Endodermal cell (in vitro differentiated cells): ENCODE measurements around the gene SLC4A7. TPM values are rescaled to one million over a fixed set of nuclear protein-coding genes. Genes with fewer than 3 reads are reported as not detected.

Experiments used
- DNase-seq: peaks from one replicate; pipeline ENCODE4 v3.0.0-alpha.2; 2017
- H3K27ac ChIP-seq: 2 replicates; pipeline ENCODE4 v1.5.1; 2013; ENCODE audit warnings: mild to moderate bottlenecking, low read depth, low read length, moderate library complexity
- H3K27me3 ChIP-seq: 2 replicates; pipeline ENCODE4 v1.6.1; 2013; ENCODE audit warnings: mild to moderate bottlenecking, low read length, moderate library complexity; ENCODE audit not compliant: insufficient read depth, control insufficient read depth, poor library complexity, severe bottlenecking
- H3K36me3 ChIP-seq: 2 replicates; pipeline ENCODE4 v1.7.0; 2013; ENCODE audit warnings: mild to moderate bottlenecking, low read length, moderate library complexity; ENCODE audit not compliant: control insufficient read depth, insufficient read depth
- H3K4me1 ChIP-seq: one replicate; pipeline ENCODE4 v1.7.0; 2013; ENCODE audit warnings: low read length; ENCODE audit not compliant: control insufficient read depth, insufficient read depth
- H3K4me3 ChIP-seq: 2 replicates; pipeline ENCODE4 v1.5.1; 2013; ENCODE audit warnings: mild to moderate bottlenecking, low read length, moderate library complexity
- H3K9ac ChIP-seq: 2 replicates; pipeline ENCODE4 v1.6.1; 2013; ENCODE audit warnings: mild to moderate bottlenecking, low read length, moderate library complexity; ENCODE audit not compliant: poor library complexity, severe bottlenecking; ENCODE audit errors: extremely low read depth
- H3K9me3 ChIP-seq: 2 replicates; pipeline ENCODE4 v1.6.1; 2013; ENCODE audit warnings: mild to moderate bottlenecking, low read length, moderate library complexity; ENCODE audit not compliant: control insufficient read depth
- H3K27ac Mint-ChIP-seq: 2 replicates; pipeline ENCODE4 v1.8.0; 2020; ENCODE audit warnings: mixed read lengths
- H3K27me3 Mint-ChIP-seq: 2 replicates; pipeline ENCODE4 v1.8.0; 2021; ENCODE audit warnings: mild to moderate bottlenecking, mixed read lengths; ENCODE audit not compliant: insufficient read depth
- H3K36me3 Mint-ChIP-seq: 2 replicates; pipeline ENCODE4 v1.8.0; 2020; ENCODE audit warnings: low read depth, mixed read lengths
- H3K4me1 Mint-ChIP-seq: 2 replicates; pipeline ENCODE4 v1.8.0; 2020; ENCODE audit warnings: mixed read lengths
- H3K4me3 Mint-ChIP-seq: 2 replicates; pipeline ENCODE4 v1.8.0; 2020; ENCODE audit warnings: mild to moderate bottlenecking, moderate library complexity, mixed read lengths
- H3K9me3 Mint-ChIP-seq: 2 replicates; pipeline ENCODE4 v1.8.0; 2020; ENCODE audit warnings: mild to moderate bottlenecking, mixed read lengths
- CTCF ChIP-seq: fragments of 200-600 bp; sonication (generic); conservative IDR thresholded peaks from 2 replicates; pipeline ENCODE4 v1.5.0; 2021; ENCODE audit warnings: antibody characterized with exemption, mild to moderate bottlenecking
- WGBS, 2 experiments: methylation state at CpG; one replicate each; pipeline versions ENCODE4 v1.1.5 to v1.1.7; 2013; ENCODE audit warnings: missing lambda C conversion rate in 2 of 2, mixed read lengths in 1 of 2; ENCODE audit not compliant: insufficient coverage in 1 of 2, insufficient read length in 1 of 2; 5-methylcytosine and 5-hydroxymethylcytosine counted together
- total RNA-seq, 2 donors: library from RNA; stranded (reverse); fragmentation: NEBNext Ultra II Directional in 1 of 2; extraction: Animal tissue kit (Norgen Biotek cat#: 25700) in 1 of 2; gene quantifications; 2 replicates in 1 of 2; 3 replicates in 1 of 2; pipeline ENCODE4 v1.2.1, GENCODE V29; 2021

Gene SLC4A7
- total RNA-seq, 2 donors from 2014 or later: 58.4 to 83.8 TPM

- no peaks in the 10 kb centered on the region for H3K27me3 ChIP-seq
- peaks cover 43% of the 10 kb centered on the region for H3K36me3 ChIP-seq
- H3K9me3 Mint-ChIP-seq: no peaks in the 10 kb centered on the region
- H3K9ac ChIP-seq: no peak overlapping the region
- no peak overlapping the region for H3K27ac Mint-ChIP-seq
- H3K36me3 Mint-ChIP-seq: peaks cover 17% of the 10 kb centered on the region
- H3K27me3 Mint-ChIP-seq: no peaks in the 10 kb centered on the region
- no peak overlapping the region for H3K27ac ChIP-seq
- WGBS, 2 experiments: 98 to 100% methylated on average over 2 to 5 of the region's 6 CpGs
- DNase-seq: no peak
- H3K4me1 ChIP-seq: no peaks in the 10 kb centered on the region
- H3K9me3 ChIP-seq: no peaks in the 10 kb centered on the region
- H3K4me3 Mint-ChIP-seq: no peak overlapping the region
- no peak for TF ChIP-seq CTCF
- no peaks in the 10 kb centered on the region for H3K4me1 Mint-ChIP-seq
- H3K4me3 ChIP-seq: no peak overlapping the region
Measured at GRCh38 chr3:27376109-27376772, 107.9 kb downstream of the SLC4A7 start.

- H3K4me1 ChIP-seq: no peaks in the 10 kb centered on the region
- Mint-ChIP-seq H3K27me3 (peaks cover 11% of the 10 kb centered on the region), H3K9me3 (no peaks in the 10 kb centered on the region), H3K27ac (peak within 1 kb of the TSS; percentile 85), H3K36me3 (peaks cover 3% of the 10 kb centered on the region), H3K4me1 (peaks cover 4% of the 10 kb centered on the region), H3K4me3 (peak within 1 kb of the TSS; percentile 82)
- H3K36me3 ChIP-seq: no peaks in the 10 kb centered on the region
- TF ChIP-seq CTCF: no peak
- H3K4me3 ChIP-seq: peak within 1 kb of the TSS; percentile 81
- peak; percentile 99 for DNase-seq
- H3K27ac ChIP-seq: no peak within 1 kb of the TSS
- peaks cover 4% of the 10 kb centered on the region for H3K27me3 ChIP-seq
- H3K9me3 ChIP-seq: no peaks in the 10 kb centered on the region
- WGBS, 2 experiments: 20 to 39% methylated on average over 22 to 48 of the region's 48 CpGs
- H3K9ac ChIP-seq: no peak within 1 kb of the TSS
Measured at GRCh38 chr3:27368831-27369607, 115.2 kb downstream of the SLC4A7 start, which contains the start of gene NEK10. NEK10 (minus strand) TSS chr3:27369383; CDS start chr3:27352882, 16,501 bp downstream.

GRCh38 chr3:27366062-27366591, 118.1 kb downstream of the SLC4A7 start:
- Histone ChIP-seq H3K4me3 (no peak overlapping the region), H3K36me3 (no peaks in the 10 kb centered on the region), H3K4me1 (no peaks in the 10 kb centered on the region), H3K27ac (no peak overlapping the region), H3K9ac (no peak overlapping the region), H3K27me3 (peaks cover 4% of the 10 kb centered on the region), H3K9me3 (no peaks in the 10 kb centered on the region)
- 94 to 100% methylated on average over 1 of the region's 1 CpG for WGBS, 2 experiments
- Mint-ChIP-seq H3K36me3 (no peaks in the 10 kb centered on the region), H3K27ac (no peak overlapping the region), H3K4me3 (no peak overlapping the region), H3K4me1 (peaks cover 4% of the 10 kb centered on the region), H3K27me3 (peaks cover 11% of the 10 kb centered on the region), H3K9me3 (no peaks in the 10 kb centered on the region)
- no peak for DNase-seq
- TF ChIP-seq CTCF: no peak
